DND-41 (cell line): Measurements from ENCODE around the gene JMJD8.

Experiments
- CTCF ChIP-seq: IDR thresholded peaks from 2 replicates; pipeline ENCODE4 v1.5.1; 2012; ENCODE audit warnings: borderline replicate concordance, low read length, moderate library complexity, mild to moderate bottlenecking; ENCODE audit not compliant: poor library complexity, severe bottlenecking; ENCODE audit errors: extremely low read depth
- EZH2 ChIP-seq: IDR thresholded peaks from 3 replicates; pipeline ENCODE4 v1.6.1; 2012; ENCODE audit warnings: borderline replicate concordance, low read depth, mild to moderate bottlenecking, moderate library complexity, low read length, inconsistent platforms; ENCODE audit not compliant: severe bottlenecking

GRCh38 chr16:633336-634050 lies 50.6 kb downstream of the JMJD8 start:
- TF ChIP-seq CTCF: no peak
- TF ChIP-seq EZH2: no peak
